ENCODE results near the gene KRT82.
A peak's percentile ranks its signal among the peaks of the same experiment; 100 is the strongest.

KRT82 gene

DNA sequence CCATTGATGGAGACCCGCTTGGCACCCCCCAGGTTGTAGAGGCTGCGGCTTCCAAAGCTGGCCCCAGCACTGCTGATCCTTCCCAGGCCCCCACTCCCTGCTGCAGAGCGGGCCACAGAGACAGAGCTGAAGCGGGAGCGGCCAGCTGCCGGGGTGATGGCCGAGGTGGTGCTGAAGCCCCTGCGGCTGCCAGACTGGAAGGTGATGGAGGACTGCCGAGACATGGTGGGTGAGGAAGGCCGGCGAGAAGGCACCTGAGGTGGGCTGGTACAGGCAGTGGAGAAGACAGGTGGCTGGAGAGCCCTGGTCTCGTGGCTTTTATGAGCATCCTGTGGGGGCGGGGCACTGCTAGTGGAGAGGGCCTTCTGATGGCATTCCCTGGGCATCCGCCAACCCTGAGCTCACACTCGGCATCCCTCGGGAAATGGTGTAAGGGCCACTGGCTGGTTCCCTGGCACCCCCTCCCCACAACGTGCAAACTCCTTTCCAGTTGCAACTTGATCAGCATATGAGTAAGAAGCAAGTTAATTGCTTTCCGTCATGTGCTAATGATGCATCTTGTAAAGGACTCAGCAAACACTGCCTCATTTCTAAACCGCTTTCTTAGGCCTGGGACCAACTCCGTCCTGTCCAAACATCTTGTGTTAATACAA lies 28.1 kb upstream of the KRT82 start, which contains the start of gene KRT75:
Gene KRT75 (minus strand): TSS at position 291 of the 653 bp plus-strand sequence. CDS start 67 bp downstream, at position 224.
- no peak within 1 kb of the TSS for H3K9ac ChIP-seq (ENCODE audit: low read length)
- no peak within 1 kb of the TSS for H3K27ac ChIP-seq (ENCODE audit: low read depth, low read length)
- H3K27me3 ChIP-seq (ENCODE audit: control insufficient read depth in 1 of 2, insufficient read depth in 2 of 2, low read length in 2 of 2), result no peaks in the 10 kb centered on the region
- H3K36me3 ChIP-seq (ENCODE audit: insufficient read depth, low read length), result no peaks in the 10 kb centered on the region
- no peaks in the 10 kb centered on the region for H3K9me3 ChIP-seq (ENCODE audit: low read length)
- H3K4me1 ChIP-seq (ENCODE audit: insufficient read depth, low read length), result peaks cover 18% of the 10 kb centered on the region
- no peak within 1 kb of the TSS for H3K4me3 ChIP-seq (ENCODE audit: low read depth in 1 of 2, low read length in 2 of 2)

DNA sequence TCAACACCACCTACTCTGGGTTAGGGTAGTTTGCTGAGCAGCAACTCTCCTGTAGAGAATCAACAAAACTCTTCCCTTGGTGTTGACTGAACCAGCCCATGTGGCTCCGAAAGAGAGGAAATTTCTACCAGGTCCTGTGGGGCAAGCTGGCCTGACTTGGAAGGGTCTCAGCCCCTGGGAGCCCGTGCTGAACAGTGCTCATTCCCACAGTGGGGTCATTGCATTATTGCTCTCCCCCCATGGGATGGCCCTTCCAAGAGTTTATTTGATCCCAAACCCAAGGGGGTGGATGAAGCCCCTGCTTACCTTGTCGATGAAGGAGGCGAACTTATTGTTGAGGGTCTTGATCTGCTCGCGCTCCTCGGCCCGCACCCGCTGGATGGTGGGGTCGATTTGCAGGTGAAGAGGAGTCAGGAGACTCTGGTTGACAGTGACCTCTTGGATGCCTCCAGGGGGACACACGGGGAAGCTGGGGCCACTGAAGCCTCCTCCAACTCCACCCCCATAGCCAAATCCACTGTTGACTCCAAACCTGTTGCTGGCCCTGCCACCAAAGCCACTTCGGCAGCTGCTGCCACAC lies 27.5 kb upstream of the KRT82 start:
- H3K27ac ChIP-seq (ENCODE audit: low read depth, low read length), result no peak overlapping the region
- no peak overlapping the region for H3K4me3 ChIP-seq (ENCODE audit: low read depth in 1 of 2, low read length in 2 of 2)
- H3K9ac ChIP-seq (ENCODE audit: low read length), result no peak overlapping the region
- H3K27me3 ChIP-seq (ENCODE audit: control insufficient read depth in 1 of 2, insufficient read depth in 2 of 2, low read length in 2 of 2), result no peaks in the 10 kb centered on the region
- H3K4me1 ChIP-seq (ENCODE audit: insufficient read depth, low read length), result peaks cover 18% of the 10 kb centered on the region
- no peaks in the 10 kb centered on the region for H3K36me3 ChIP-seq (ENCODE audit: insufficient read depth, low read length)
- H3K9me3 ChIP-seq (ENCODE audit: low read length), result no peaks in the 10 kb centered on the region

DNA sequence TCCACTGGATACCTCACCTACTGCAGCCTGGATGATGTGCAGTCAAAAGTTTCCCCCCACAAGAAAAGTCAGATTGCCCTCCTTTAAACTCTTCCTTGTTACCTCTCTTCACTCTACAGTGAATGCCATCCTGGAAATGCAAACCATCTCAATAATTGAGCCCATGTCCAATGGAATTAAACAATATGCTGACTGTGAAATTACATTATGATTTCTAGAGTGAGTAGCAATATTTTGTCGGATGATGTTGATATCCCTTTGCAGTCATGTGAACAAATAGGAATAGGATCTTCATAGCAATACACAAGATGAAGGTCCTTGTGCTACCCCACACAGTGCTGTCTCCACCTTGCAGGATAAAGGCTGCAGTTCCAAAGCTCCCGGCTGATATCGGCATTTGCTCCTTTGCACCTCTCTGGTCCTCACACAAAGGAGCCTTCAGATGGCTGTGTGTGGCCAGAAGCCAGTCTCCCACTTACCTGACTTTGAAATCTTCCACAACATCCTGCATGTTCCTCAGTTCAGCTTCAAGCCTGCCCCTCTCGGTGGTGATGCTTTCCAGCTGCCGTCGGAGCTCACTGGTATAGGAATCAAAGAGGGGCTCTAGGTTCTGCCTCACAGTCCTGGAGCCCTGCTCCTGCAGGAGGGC lies 26.5 kb upstream of the KRT82 start:
- H3K36me3 ChIP-seq (ENCODE audit: insufficient read depth, low read length), result no peaks in the 10 kb centered on the region
- no peaks in the 10 kb centered on the region for H3K27me3 ChIP-seq (ENCODE audit: control insufficient read depth in 1 of 2, insufficient read depth in 2 of 2, low read length in 2 of 2)
- no peak overlapping the region for H3K27ac ChIP-seq (ENCODE audit: low read depth, low read length)
- H3K4me1 ChIP-seq (ENCODE audit: insufficient read depth, low read length), result peaks cover 18% of the 10 kb centered on the region
- no peak overlapping the region for H3K4me3 ChIP-seq (ENCODE audit: low read depth in 1 of 2, low read length in 2 of 2)
- no peaks in the 10 kb centered on the region for H3K9me3 ChIP-seq (ENCODE audit: low read length)
- no peak overlapping the region for H3K9ac ChIP-seq (ENCODE audit: low read length)

DNA sequence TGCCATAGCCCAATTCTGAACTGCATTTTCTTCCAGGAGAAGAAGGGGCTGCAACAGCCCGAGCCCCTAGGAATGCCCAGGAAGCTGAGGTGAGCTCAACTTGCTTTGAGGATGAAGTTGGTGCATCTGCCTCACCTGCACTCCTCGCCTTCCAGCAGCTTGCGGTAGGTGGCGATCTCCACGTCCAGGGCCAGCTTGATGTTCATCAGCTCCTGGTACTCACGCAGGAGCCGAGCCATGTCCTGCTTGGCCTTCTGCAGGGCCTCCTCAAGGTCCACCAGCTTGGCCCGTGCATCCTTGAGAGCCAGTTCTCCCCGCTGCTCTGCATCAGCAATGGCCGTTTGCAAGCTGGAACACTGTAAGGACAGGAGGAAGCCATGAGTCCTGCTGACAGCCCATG lies 22.0 kb upstream of the KRT82 start:
- Histone ChIP-seq H3K36me3 (ENCODE audit: insufficient read depth, low read length) (no peaks in the 10 kb centered on the region), H3K27me3 (ENCODE audit: control insufficient read depth in 1 of 2, insufficient read depth in 2 of 2, low read length in 2 of 2) (no peaks in the 10 kb centered on the region), H3K27ac (ENCODE audit: low read depth, low read length) (no peak overlapping the region), H3K4me3 (ENCODE audit: low read depth in 1 of 2, low read length in 2 of 2) (no peak overlapping the region), H3K4me1 (ENCODE audit: insufficient read depth, low read length) (peaks cover 36% of the 10 kb centered on the region), H3K9ac (ENCODE audit: low read length) (no peak overlapping the region), H3K9me3 (ENCODE audit: low read length) (no peaks in the 10 kb centered on the region)

- Histone ChIP-seq H3K4me1 (ENCODE audit: insufficient read depth, low read length) (peaks cover 43% of the 10 kb centered on the region), H3K27ac (ENCODE audit: low read depth, low read length) (no peak overlapping the region), H3K9me3 (ENCODE audit: low read length) (no peaks in the 10 kb centered on the region), H3K4me3 (ENCODE audit: low read depth in 1 of 2, low read length in 2 of 2) (no peak overlapping the region), H3K27me3 (ENCODE audit: control insufficient read depth in 1 of 2, insufficient read depth in 2 of 2, low read length in 2 of 2) (no peaks in the 10 kb centered on the region), H3K36me3 (ENCODE audit: insufficient read depth, low read length) (no peaks in the 10 kb centered on the region), H3K9ac (ENCODE audit: low read length) (no peak overlapping the region)
Observed at GRCh38 chr12:52427083-52427482, 20.9 kb upstream of the KRT82 start.

DNA sequence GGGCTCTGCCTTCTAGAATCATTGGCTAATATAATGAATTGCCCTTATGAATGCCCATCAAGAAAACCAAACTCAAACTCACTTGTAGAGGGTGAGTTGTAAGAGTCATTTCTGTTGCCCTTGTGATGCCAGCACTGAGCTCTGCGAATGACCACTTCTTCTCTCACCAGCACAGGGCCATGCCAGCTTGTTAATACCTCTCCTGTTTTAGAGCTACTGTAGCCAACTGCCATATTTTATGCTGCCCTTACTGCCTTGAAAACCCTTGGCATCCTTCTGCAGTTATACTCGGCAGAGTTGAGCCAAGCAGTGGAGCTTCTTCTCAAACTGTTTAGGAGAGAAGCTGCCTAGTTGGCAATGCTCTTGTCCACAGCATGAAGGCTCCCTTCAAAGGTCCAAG lies 19.9 kb upstream of the KRT82 start:
- no peak overlapping the region for H3K4me3 ChIP-seq (ENCODE audit: low read depth in 1 of 2, low read length in 2 of 2)
- no peak overlapping the region for H3K9ac ChIP-seq (ENCODE audit: low read length)
- no peaks in the 10 kb centered on the region for H3K27me3 ChIP-seq (ENCODE audit: control insufficient read depth in 1 of 2, insufficient read depth in 2 of 2, low read length in 2 of 2)
- H3K4me1 ChIP-seq (ENCODE audit: insufficient read depth, low read length), result peaks cover 43% of the 10 kb centered on the region
- H3K27ac ChIP-seq (ENCODE audit: low read depth, low read length), result no peak overlapping the region
- no peaks in the 10 kb centered on the region for H3K36me3 ChIP-seq (ENCODE audit: insufficient read depth, low read length)
- H3K9me3 ChIP-seq (ENCODE audit: low read length), result no peaks in the 10 kb centered on the region

DNA sequence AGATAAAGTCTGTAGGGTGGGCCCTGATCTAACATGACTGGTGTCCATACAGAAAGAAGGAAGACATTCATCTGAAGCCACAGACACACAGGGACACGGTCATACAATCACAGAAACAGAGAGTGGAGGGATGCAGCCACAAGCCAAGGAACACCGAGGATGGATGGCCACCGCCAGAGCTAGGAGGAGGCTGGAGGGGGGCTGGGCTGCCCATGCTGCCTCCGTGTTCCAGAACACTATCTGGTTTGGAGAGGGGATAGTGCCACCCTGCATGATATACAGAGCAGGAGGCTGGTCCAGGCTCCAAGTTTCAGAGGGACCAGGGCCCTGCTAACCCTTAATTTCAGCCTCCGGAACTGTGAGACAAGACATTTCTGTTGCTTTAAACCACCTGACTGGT lies 19.3 kb upstream of the KRT82 start:
- no peak overlapping the region for H3K4me3 ChIP-seq (ENCODE audit: low read depth in 1 of 2, low read length in 2 of 2)
- H3K27me3 ChIP-seq (ENCODE audit: control insufficient read depth in 1 of 2, insufficient read depth in 2 of 2, low read length in 2 of 2), result no peaks in the 10 kb centered on the region
- no peaks in the 10 kb centered on the region for H3K36me3 ChIP-seq (ENCODE audit: insufficient read depth, low read length)
- no peak overlapping the region for H3K9ac ChIP-seq (ENCODE audit: low read length)
- no peak overlapping the region for H3K27ac ChIP-seq (ENCODE audit: low read depth, low read length)
- no peaks in the 10 kb centered on the region for H3K9me3 ChIP-seq (ENCODE audit: low read length)
- H3K4me1 ChIP-seq (ENCODE audit: insufficient read depth, low read length), result peaks cover 43% of the 10 kb centered on the region

DNA sequence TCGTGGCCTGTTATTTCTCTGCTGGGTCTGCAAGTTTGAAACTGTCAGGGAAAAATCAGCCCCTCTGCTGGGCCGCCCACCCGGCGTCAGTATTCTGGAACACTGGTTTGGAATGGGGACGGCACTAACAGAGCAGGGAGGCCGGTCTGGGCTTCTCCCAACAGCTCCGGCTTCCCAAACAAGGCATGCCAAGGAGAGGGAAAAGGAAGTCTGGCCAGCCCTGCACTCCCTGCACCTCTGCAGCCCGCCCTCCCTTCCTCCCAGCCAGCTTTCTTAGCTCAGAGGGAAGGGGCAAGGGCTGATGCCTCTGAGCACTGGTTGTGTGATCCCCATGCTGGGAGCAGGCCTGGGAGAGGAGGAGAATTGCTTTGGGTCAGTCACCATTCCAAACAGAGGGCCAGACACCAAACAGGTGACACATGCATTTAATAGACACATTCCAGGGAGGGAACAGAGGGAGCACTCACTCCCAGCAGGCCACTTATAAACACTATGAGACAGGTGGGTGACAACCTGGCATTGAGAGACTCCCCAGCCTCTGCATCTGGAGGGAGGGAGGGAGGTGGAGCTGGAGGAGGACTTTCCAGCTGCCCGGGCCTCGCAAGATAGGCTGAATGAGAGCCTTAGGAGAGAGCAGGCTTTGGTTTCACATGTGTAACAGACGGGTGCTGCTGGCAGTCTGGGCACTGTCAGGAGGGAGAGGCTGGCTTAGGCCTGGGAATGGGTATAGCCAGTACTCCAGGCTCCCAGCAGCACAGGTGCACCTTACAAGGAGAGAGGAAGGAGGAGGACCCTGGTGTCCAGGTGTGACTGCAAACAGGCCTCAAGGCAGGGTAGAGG lies 17.7 kb upstream of the KRT82 start:
- H3K4me3 ChIP-seq (ENCODE audit: low read depth in 1 of 2, low read length in 2 of 2), result no peak overlapping the region
- H3K36me3 ChIP-seq (ENCODE audit: insufficient read depth, low read length), result no peaks in the 10 kb centered on the region
- H3K9ac ChIP-seq (ENCODE audit: low read length), result no peak overlapping the region
- H3K27ac ChIP-seq (ENCODE audit: low read depth, low read length), result peak overlapping the region; percentile 62
- no peaks in the 10 kb centered on the region for H3K27me3 ChIP-seq (ENCODE audit: control insufficient read depth in 1 of 2, insufficient read depth in 2 of 2, low read length in 2 of 2)
- no peaks in the 10 kb centered on the region for H3K9me3 ChIP-seq (ENCODE audit: low read length)
- peaks cover 43% of the 10 kb centered on the region for H3K4me1 ChIP-seq (ENCODE audit: insufficient read depth, low read length)

DNA sequence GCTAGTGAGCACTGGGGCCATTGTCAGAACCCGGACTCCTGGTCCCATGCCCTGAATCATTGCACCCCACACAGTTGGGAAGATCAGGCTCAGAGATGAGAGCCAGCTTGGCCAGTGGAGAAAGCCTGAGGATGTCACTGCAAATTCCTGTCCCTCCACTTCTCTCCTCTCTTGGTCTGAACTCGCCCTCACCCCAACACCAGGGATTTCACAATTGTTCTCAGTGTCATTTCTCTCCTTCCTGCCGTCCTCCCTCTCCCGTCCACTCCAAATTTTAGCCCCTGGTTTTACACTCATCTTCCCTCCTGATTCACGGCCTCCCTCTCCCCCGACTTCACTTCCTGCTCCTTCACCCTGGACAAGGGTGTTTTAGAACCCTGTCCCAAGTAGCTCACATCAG lies 16.9 kb upstream of the KRT82 start:
- Histone ChIP-seq H3K36me3 (ENCODE audit: insufficient read depth, low read length) (no peaks in the 10 kb centered on the region), H3K9me3 (ENCODE audit: low read length) (no peaks in the 10 kb centered on the region), H3K4me1 (ENCODE audit: insufficient read depth, low read length) (peaks cover 43% of the 10 kb centered on the region), H3K27ac (ENCODE audit: low read depth, low read length) (peak overlapping the region; percentile 62), H3K4me3 (ENCODE audit: low read depth in 1 of 2, low read length in 2 of 2) (no peak overlapping the region), H3K9ac (ENCODE audit: low read length) (no peak overlapping the region), H3K27me3 (ENCODE audit: control insufficient read depth in 1 of 2, insufficient read depth in 2 of 2, low read length in 2 of 2) (no peaks in the 10 kb centered on the region)

DNA sequence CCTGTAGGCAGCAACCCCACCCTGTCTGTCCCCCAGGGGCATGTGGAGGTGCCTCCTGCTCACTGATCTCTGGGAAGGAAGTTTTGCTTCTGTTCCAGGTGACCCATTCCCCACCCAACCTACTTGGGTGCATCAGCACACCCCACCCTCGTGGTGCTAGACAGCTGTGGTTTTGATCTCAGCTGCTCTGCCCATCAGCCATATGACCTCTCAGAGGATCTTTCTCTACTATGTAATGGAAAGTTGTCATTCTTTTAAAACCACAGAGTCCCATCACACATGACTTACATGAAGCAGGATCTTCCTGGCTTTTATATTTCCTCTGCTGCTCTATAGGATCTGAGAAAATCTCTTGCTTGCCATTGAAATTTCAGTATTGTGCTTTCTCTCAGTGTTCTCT lies 13.5 kb upstream of the KRT82 start:
- Histone ChIP-seq H3K4me1 (ENCODE audit: insufficient read depth, low read length) (peaks cover 43% of the 10 kb centered on the region), H3K27ac (ENCODE audit: low read depth, low read length) (no peak overlapping the region), H3K36me3 (ENCODE audit: insufficient read depth, low read length) (no peaks in the 10 kb centered on the region), H3K9me3 (ENCODE audit: low read length) (no peaks in the 10 kb centered on the region), H3K27me3 (ENCODE audit: control insufficient read depth in 1 of 2, insufficient read depth in 2 of 2, low read length in 2 of 2) (no peaks in the 10 kb centered on the region), H3K4me3 (ENCODE audit: low read depth in 1 of 2, low read length in 2 of 2) (no peak overlapping the region), H3K9ac (ENCODE audit: low read length) (no peak overlapping the region)

DNA sequence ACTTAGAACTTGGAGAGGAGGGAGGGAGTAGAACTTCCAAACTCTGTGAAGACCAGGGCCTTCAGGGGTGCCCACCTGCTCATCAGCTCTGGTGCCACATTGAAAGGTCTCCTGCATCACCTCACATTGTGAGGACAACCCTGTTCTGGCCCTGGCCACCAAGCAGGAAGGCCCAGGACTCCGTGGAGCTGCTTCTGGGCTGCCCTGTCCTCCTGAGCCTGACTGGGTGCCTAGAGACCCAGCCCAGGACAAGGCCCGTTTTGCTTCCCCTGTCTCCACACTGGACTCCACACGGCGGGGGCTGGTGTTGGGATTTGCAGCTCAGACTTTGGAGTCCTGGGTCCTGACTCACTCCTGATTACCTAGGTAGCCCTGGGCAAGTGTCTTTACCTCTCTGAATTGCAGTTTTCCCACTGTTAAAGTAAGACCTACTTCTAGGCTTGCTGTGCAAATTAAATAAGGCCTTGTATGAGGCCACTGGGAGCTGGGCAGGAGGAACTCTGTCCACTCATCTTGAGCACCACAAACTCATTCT lies 12.5 kb upstream of the KRT82 start:
- Histone ChIP-seq H3K9me3 (ENCODE audit: low read length) (no peaks in the 10 kb centered on the region), H3K27me3 (ENCODE audit: control insufficient read depth in 1 of 2, insufficient read depth in 2 of 2, low read length in 2 of 2) (no peaks in the 10 kb centered on the region), H3K36me3 (ENCODE audit: insufficient read depth, low read length) (no peaks in the 10 kb centered on the region), H3K4me3 (ENCODE audit: low read depth in 1 of 2, low read length in 2 of 2) (no peak overlapping the region), H3K27ac (ENCODE audit: low read depth, low read length) (no peak overlapping the region), H3K9ac (ENCODE audit: low read length) (no peak overlapping the region), H3K4me1 (ENCODE audit: insufficient read depth, low read length) (peaks cover 37% of the 10 kb centered on the region)
